ENCODE data around the gene SDK1. TPM values are rescaled to one million over a fixed set of nuclear protein-coding genes. Genes with fewer than 3 reads are reported as not detected.

Gene SDK1
- total RNA-seq, 1 experiment from 2014 or later = 9.3 TPM

- TF ChIP-seq IRF2 (CRISPR knock-in tag; IDR thresholded peaks at IDR 0.05; ENCODE audit: borderline replicate concordance, low read depth) (no peak), NFATC4 (CRISPR knock-in tag; IDR thresholded peaks at IDR 0.05) (no peak), GTF2I (CRISPR knock-in tag; conservative IDR thresholded peaks at IDR 0.05) (no peak), RORB (CRISPR knock-in tag; IDR thresholded peaks at IDR 0.05) (no peak), STAT6 (CRISPR knock-in tag; conservative IDR thresholded peaks at IDR 0.05; ENCODE audit: low read depth) (no peak), ERG (CRISPR knock-in tag; IDR thresholded peaks at IDR 0.05) (no peak), TEAD4 (CRISPR knock-in tag; IDR thresholded peaks at IDR 0.05) (no peak), SMAD3 (CRISPR knock-in tag; IDR thresholded peaks at IDR 0.05; ENCODE audit: borderline replicate concordance) (no peak)
- H3K9me3 Mint-ChIP-seq = no peaks in the 10 kb centered on the region
- POLR2A ChIA-PET = no interaction called here
- no peaks in the 10 kb centered on the region for H3K4me1 Mint-ChIP-seq
- H3K27me3 Mint-ChIP-seq (ENCODE audit: low read depth) = no peaks in the 10 kb centered on the region; the same call in 1 of the 2 replicates
- CTCF ChIA-PET = no interaction called here
- DNase-seq (ENCODE audit: low spot score) (no peak), ATAC-seq (no peak)
- no peak overlapping the region for H3K27ac Mint-ChIP-seq
- H3K36me3 Mint-ChIP-seq = no peaks in the 10 kb centered on the region
- H3K4me3 Mint-ChIP-seq = no peak overlapping the region
Measured at GRCh38 chr7:4151926-4152549, 851.0 kb downstream of the SDK1 start.

- DNase-seq (ENCODE audit: low spot score) (no peak), ATAC-seq (peak; percentile 59)
- Mint-ChIP-seq H3K36me3 (no peaks in the 10 kb centered on the region), H3K4me3 (no peak overlapping the region), H3K9me3 (no peaks in the 10 kb centered on the region), H3K4me1 (no peaks in the 10 kb centered on the region), H3K27me3 (ENCODE audit: low read depth) (no peaks in the 10 kb centered on the region), H3K27ac (no peak overlapping the region)
- ChIA-PET CTCF (interaction anchor here (0.9 to 1.3 kb wide), 4 partner anchors 9 to 71 kb away, joined by 3 to 5 read pairs (median 3); no protein-coding TSS in a partner anchor), POLR2A (no interaction called here)
- no peak for TF ChIP-seq NR2C2 (CRISPR knock-in tag; IDR thresholded peaks at IDR 0.05)
- TF ChIP-seq GABPB1 (CRISPR knock-in tag; IDR thresholded peaks at IDR 0.05) = no peak
- no peak for TF ChIP-seq NFATC4 (CRISPR knock-in tag; IDR thresholded peaks at IDR 0.05)
- no peak for TF ChIP-seq FOXK1 (CRISPR knock-in tag; IDR thresholded peaks at IDR 0.05)
- TF ChIP-seq ERG (CRISPR knock-in tag; IDR thresholded peaks at IDR 0.05) = no peak
- TF ChIP-seq TEAD4 (CRISPR knock-in tag; IDR thresholded peaks at IDR 0.05) = no peak
- TF ChIP-seq SOX15 (CRISPR knock-in tag; IDR thresholded peaks at IDR 0.05) = no peak
- TF ChIP-seq PRDM15 (CRISPR knock-in tag; IDR thresholded peaks at IDR 0.05) = no peak
- TF ChIP-seq ZNF512 (CRISPR knock-in tag; IDR thresholded peaks at IDR 0.05; ENCODE audit: borderline replicate concordance) = no peak
- no peak for TF ChIP-seq OVOL2 (CRISPR knock-in tag; IDR thresholded peaks at IDR 0.05; ENCODE audit: borderline replicate concordance)
- no peak for TF ChIP-seq ATF2 (CRISPR knock-in tag; IDR thresholded peaks at IDR 0.05; ENCODE audit: borderline replicate concordance, low read depth)
- no peak for TF ChIP-seq FOXP4 (CRISPR knock-in tag; IDR thresholded peaks at IDR 0.05)
- TF ChIP-seq RELA (CRISPR knock-in tag; IDR thresholded peaks at IDR 0.05; ENCODE audit: borderline replicate concordance) = no peak
Measured at GRCh38 chr7:4154882-4155535, 854.0 kb downstream of the SDK1 start.

Data from WTC11 (cell line).